Loucy (cell line): Measurements from ENCODE around the gene ARG2.

Experiments
- CTCF ChIP-seq: fragments of 200-600 bp; sonication (generic); conservative IDR thresholded peaks from 2 replicates; pipeline ENCODE4 v1.5.1; 2014; ENCODE audit warnings: mild to moderate bottlenecking, antibody characterized with exemption, low read length
- EZH2phosphoT487 ChIP-seq: fragments of 200-600 bp; IDR thresholded peaks from 2 replicates; pipeline ENCODE4 v1.6.1; 2018; ENCODE audit warnings: antibody characterized with exemption, mild to moderate bottlenecking, moderate library complexity, borderline replicate concordance

DNA sequence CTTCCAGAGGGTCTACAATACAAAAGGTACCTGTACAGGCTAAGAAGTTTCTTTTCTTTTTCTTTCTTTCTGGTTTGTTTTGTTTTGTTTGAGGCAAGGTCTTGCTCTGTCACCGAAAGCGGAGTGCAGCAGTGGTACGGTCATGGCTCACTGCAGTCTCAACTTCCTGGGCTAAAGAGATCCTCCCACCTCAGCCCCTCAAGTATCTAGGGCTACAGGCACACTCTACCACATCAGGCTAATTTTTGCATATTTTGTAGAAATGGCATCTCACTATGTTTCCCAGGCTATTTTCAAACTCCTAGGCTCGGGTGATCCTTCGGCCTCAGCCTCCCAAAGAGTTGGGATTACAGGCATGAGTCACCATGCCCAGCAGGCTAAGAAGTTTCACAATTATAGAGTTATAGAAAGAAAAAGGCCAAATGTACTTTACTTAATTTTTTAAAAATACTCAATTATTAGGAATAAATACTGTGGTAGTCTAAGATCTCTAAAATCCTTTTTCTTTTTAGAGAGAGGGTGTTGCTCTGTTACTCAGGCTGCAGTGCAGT lies 16.6 kb upstream of the ARG2 start:
- TF ChIP-seq CTCF: no peak
- no peak for TF ChIP-seq EZH2phosphoT487
